GM23338 (cell line): ENCODE measurements around the gene CHD8. TPM values are rescaled to one million over a fixed set of nuclear protein-coding genes. Genes with fewer than 3 reads are reported as not detected.

Experiments used
- ATAC-seq: fragments of 200-7000 bp; cut with Tn5 transposase; 3 replicates; pipeline ENCODE4 v1.9.1; 2020
- DNase-seq: peaks from one replicate; pipeline ENCODE4 v3.0.0-alpha.2; 2015; ENCODE audit warnings: low spot score
- H2AFZ ChIP-seq: fragments of 200-600 bp; sonication (generic); 2 replicates; pipeline ENCODE4 v1.8.0; 2016; ENCODE audit warnings: antibody characterized with exemption, mild to moderate bottlenecking, moderate library complexity
- H3F3A ChIP-seq: fragments of 200-600 bp; sonication (generic); replicated peaks from 2 replicates; pipeline ENCODE4 v1.8.0; 2017; ENCODE audit warnings: antibody characterized with exemption, mixed run types, low read depth
- H3K27ac ChIP-seq: fragments of 200-600 bp; sonication (generic); 2 replicates; pipeline ENCODE4 v1.6.1; 2016; ENCODE audit warnings: low read depth
- H3K27me3 ChIP-seq: fragments of 200-600 bp; sonication (generic); 2 replicates; pipeline ENCODE4 v1.8.0; 2016; ENCODE audit warnings: mild to moderate bottlenecking, mixed run types, moderate library complexity; ENCODE audit not compliant: insufficient read depth
- H3K36me3 ChIP-seq: fragments of 200-600 bp; sonication (generic); 2 replicates; pipeline ENCODE4 v1.8.0; 2016; ENCODE audit warnings: mild to moderate bottlenecking; ENCODE audit not compliant: insufficient read depth
- H3K4me1 ChIP-seq: fragments of 200-600 bp; sonication (generic); 2 replicates; pipeline ENCODE4 v1.8.0; 2016; ENCODE audit warnings: mild to moderate bottlenecking, moderate library complexity; ENCODE audit not compliant: insufficient read depth
- H3K4me2 ChIP-seq: fragments of 200-600 bp; sonication (generic); 2 replicates; pipeline ENCODE4 v1.7.1; 2017; ENCODE audit warnings: mixed run types
- H3K4me3 ChIP-seq: fragments of 200-600 bp; sonication (generic); 2 replicates; pipeline ENCODE4 v1.6.1; 2016; ENCODE audit warnings: mixed run types
- H3K79me2 ChIP-seq: fragments of 200-600 bp; sonication (generic); replicated peaks from 2 replicates; pipeline ENCODE4 v1.8.0; 2017; ENCODE audit warnings: mild to moderate bottlenecking; ENCODE audit not compliant: insufficient read depth
- H3K9me2 ChIP-seq: fragments of 200-600 bp; sonication (generic); 2 replicates; pipeline ENCODE4 v1.8.0; 2017; ENCODE audit not compliant: insufficient read depth
- H4K20me1 ChIP-seq: fragments of 200-600 bp; sonication (generic); replicated peaks from 2 replicates; pipeline ENCODE4 v1.8.0; 2017; ENCODE audit warnings: mild to moderate bottlenecking; ENCODE audit not compliant: insufficient read depth
- H3K27ac Mint-ChIP-seq: 2 replicates; pipeline ENCODE4 v1.8.0; 2020; ENCODE audit warnings: inconsistent platforms, mild to moderate bottlenecking, moderate library complexity, mixed read lengths
- H3K27me3 Mint-ChIP-seq: 3 replicates; pipeline ENCODE4 v1.8.0; 2022; ENCODE audit warnings: low read depth, mild to moderate bottlenecking, moderate library complexity, mixed read lengths, inconsistent platforms; ENCODE audit not compliant: insufficient read depth, poor library complexity
- H3K36me3 Mint-ChIP-seq: 3 replicates; pipeline ENCODE4 v1.8.0; 2021; ENCODE audit warnings: low read depth, mild to moderate bottlenecking, inconsistent platforms, moderate library complexity, mixed read lengths
- H3K4me1 Mint-ChIP-seq: 3 replicates; pipeline ENCODE4 v1.8.0; 2020; ENCODE audit warnings: mild to moderate bottlenecking, inconsistent platforms, mixed read lengths
- H3K4me3 Mint-ChIP-seq: 3 replicates; pipeline ENCODE4 v1.8.0; 2021; ENCODE audit warnings: moderate library complexity, mild to moderate bottlenecking, inconsistent platforms, mixed read lengths
- H3K9me3 Mint-ChIP-seq: 3 replicates; pipeline ENCODE4 v1.8.0; 2020; ENCODE audit warnings: moderate library complexity, mild to moderate bottlenecking, inconsistent platforms, mixed read lengths
- CTCF ChIP-seq, 2 experiments: fragments of 200-600 bp in 1 of 2; sonication (generic) in 1 of 2; conservative IDR thresholded peaks; 2 replicates each; pipeline versions ENCODE4 v1.5.1 to v1.6.1; 2016 to 2017; ENCODE audit warnings: antibody characterized with exemption in 2 of 2, low read depth in 2 of 2, mild to moderate bottlenecking in 2 of 2, moderate library complexity in 1 of 2
- POLR2AphosphoS5 ChIP-seq: IDR thresholded peaks from 2 replicates; pipeline ENCODE4 v1.6.1; 2016; ENCODE audit warnings: antibody characterized with exemption, low read depth
- ZNF114 ChIP-seq: fragments of 250-450 bp; sonication (Bioruptor Pico); IDR thresholded peaks from 2 replicates; pipeline ENCODE4 v1.5.0; 2020; ENCODE audit warnings: mild to moderate bottlenecking, moderate library complexity
- ZNF331 ChIP-seq: fragments of 250-450 bp; sonication (Bioruptor Pico); IDR thresholded peaks from 2 replicates; pipeline ENCODE4 v1.5.0; 2020; ENCODE audit warnings: low read depth, mild to moderate bottlenecking, moderate library complexity
- polyA plus RNA-seq: library from polyadenylated mRNA; unstranded; fragments of >200 nt; fragmentation: Nextera tagmentation; extraction: Ambion mirVana; gene quantifications from 2 replicates; pipeline ENCODE4 v1.2.1, GENCODE V29; 2016
- total RNA-seq: library from RNA; depleted of rRNA; stranded (reverse); fragments of >200 nt; shearing (Covaris generic); gene quantifications from 2 replicates; pipeline ENCODE4 v1.2.3, GENCODE V29; 2014
- TF ChIP-seq, protein P1 (sequence below): fragments of 250-450 bp; sonication (Bioruptor Pico); IDR thresholded peaks from 2 replicates; pipeline ENCODE4 v1.5.0; 2020; ENCODE audit warnings: mild to moderate bottlenecking, moderate library complexity
- TF ChIP-seq, protein P2 (sequence below): IDR thresholded peaks from 2 replicates; pipeline ENCODE4 v1.6.1; 2016; ENCODE audit warnings: antibody characterized with exemption

Gene CHD8
- total and polyA plus RNA-seq, 2 experiments from 2014 or later: 96.2 to 129 TPM

- TF ChIP-seq, protein P1, sequence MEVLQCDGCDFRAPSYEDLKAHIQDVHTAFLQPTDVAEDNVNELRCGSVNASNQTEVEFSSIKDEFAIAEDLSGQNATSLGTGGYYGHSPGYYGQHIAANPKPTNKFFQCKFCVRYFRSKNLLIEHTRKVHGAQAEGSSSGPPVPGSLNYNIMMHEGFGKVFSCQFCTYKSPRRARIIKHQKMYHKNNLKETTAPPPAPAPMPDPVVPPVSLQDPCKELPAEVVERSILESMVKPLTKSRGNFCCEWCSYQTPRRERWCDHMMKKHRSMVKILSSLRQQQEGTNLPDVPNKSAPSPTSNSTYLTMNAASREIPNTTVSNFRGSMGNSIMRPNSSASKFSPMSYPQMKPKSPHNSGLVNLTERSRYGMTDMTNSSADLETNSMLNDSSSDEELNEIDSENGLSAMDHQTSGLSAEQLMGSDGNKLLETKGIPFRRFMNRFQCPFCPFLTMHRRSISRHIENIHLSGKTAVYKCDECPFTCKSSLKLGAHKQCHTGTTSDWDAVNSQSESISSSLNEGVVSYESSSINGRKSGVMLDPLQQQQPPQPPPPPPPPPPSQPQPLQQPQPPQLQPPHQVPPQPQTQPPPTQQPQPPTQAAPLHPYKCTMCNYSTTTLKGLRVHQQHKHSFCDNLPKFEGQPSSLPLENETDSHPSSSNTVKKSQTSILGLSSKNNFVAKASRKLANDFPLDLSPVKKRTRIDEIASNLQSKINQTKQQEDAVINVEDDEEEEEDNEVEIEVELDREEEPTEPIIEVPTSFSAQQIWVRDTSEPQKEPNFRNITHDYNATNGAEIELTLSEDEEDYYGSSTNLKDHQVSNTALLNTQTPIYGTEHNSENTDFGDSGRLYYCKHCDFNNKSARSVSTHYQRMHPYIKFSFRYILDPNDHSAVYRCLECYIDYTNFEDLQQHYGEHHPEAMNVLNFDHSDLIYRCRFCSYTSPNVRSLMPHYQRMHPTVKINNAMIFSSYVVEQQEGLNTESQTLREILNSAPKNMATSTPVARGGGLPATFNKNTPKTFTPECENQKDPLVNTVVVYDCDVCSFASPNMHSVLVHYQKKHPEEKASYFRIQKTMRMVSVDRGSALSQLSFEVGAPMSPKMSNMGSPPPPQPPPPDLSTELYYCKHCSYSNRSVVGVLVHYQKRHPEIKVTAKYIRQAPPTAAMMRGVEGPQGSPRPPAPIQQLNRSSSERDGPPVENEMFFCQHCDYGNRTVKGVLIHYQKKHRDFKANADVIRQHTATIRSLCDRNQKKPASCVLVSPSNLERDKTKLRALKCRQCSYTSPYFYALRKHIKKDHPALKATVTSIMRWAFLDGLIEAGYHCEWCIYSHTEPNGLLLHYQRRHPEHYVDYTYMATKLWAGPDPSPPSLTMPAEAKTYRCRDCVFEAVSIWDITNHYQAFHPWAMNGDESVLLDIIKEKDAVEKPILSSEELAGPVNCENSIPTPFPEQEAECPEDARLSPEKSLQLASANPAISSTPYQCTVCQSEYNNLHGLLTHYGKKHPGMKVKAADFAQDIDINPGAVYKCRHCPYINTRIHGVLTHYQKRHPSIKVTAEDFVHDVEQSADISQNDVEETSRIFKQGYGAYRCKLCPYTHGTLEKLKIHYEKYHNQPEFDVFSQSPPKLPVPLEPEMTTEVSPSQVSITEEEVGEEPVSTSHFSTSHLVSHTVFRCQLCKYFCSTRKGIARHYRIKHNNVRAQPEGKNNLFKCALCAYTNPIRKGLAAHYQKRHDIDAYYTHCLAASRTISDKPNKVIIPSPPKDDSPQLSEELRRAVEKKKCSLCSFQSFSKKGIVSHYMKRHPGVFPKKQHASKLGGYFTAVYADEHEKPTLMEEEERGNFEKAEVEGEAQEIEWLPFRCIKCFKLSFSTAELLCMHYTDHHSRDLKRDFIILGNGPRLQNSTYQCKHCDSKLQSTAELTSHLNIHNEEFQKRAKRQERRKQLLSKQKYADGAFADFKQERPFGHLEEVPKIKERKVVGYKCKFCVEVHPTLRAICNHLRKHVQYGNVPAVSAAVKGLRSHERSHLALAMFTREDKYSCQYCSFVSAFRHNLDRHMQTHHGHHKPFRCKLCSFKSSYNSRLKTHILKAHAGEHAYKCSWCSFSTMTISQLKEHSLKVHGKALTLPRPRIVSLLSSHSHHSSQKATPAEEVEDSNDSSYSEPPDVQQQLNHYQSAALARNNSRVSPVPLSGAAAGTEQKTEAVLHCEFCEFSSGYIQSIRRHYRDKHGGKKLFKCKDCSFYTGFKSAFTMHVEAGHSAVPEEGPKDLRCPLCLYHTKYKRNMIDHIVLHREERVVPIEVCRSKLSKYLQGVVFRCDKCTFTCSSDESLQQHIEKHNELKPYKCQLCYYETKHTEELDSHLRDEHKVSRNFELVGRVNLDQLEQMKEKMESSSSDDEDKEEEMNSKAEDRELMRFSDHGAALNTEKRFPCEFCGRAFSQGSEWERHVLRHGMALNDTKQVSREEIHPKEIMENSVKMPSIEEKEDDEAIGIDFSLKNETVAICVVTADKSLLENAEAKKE: no peak
These were observed 20.0 kb upstream of the CHD8 start (continued) for GRCh38 chr14:21475767-21476522.

GRCh38 chr14:21467616-21468015 lies 11.7 kb upstream of the CHD8 start:
- no peak for ATAC-seq
- H3K36me3 ChIP-seq: peaks cover 11% of the 10 kb centered on the region; the same call in 1 of the 2 replicates

More at GRCh38 chr14:21467616-21468015, 11.7 kb upstream of the CHD8 start:
- Mint-ChIP-seq H3K27me3 (peaks cover 7% of the 10 kb centered on the region), H3K27ac (no peak overlapping the region), H3K9me3 (no peaks in the 10 kb centered on the region), H3K4me1 (no peaks in the 10 kb centered on the region), H3K36me3 (peaks cover 55% of the 10 kb centered on the region), H3K4me3 (no peak overlapping the region)
- no peaks in the 10 kb centered on the region; the same call in 1 of the 2 replicates for H3K79me2 ChIP-seq
- DNase-seq: no peak
- no peak overlapping the region for H2AFZ ChIP-seq
- no peaks in the 10 kb centered on the region for H3K4me1 ChIP-seq
- no peak overlapping the region for H3K27ac ChIP-seq
- H4K20me1 ChIP-seq: no peaks in the 10 kb centered on the region
- no peaks in the 10 kb centered on the region for H3K27me3 ChIP-seq
- TF ChIP-seq CTCF (conservative IDR thresholded peaks at IDR 0.05; ENCODE audit: low read depth in 2 of 2) (no peak), ZNF114 (CRISPR knock-in tag) (no peak), POLR2AphosphoS5 (no peak), ZNF331 (CRISPR knock-in tag) (no peak)
- TF ChIP-seq, protein P2, sequence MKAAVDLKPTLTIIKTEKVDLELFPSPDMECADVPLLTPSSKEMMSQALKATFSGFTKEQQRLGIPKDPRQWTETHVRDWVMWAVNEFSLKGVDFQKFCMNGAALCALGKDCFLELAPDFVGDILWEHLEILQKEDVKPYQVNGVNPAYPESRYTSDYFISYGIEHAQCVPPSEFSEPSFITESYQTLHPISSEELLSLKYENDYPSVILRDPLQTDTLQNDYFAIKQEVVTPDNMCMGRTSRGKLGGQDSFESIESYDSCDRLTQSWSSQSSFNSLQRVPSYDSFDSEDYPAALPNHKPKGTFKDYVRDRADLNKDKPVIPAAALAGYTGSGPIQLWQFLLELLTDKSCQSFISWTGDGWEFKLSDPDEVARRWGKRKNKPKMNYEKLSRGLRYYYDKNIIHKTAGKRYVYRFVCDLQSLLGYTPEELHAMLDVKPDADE: no peak
- no peaks in the 10 kb centered on the region for H3K9me2 ChIP-seq
- peaks cover 6% of the 10 kb centered on the region for H3F3A ChIP-seq
- no peak overlapping the region for H3K4me3 ChIP-seq
- no peak overlapping the region for H3K4me2 ChIP-seq
